ENCODE data around the gene MAP1LC3B. TPM values are rescaled to one million over a fixed set of nuclear protein-coding genes. Genes with fewer than 3 reads are reported as not detected.

The MAP1LC3B gene
- total and polyA plus RNA-seq, 5 experiments from 2014 or later = 58.0 to 117 (median 89.9) TPM

GRCh38 chr16:87431926-87432325 lies 39.8 kb downstream of the MAP1LC3B start:
- no peaks in the 10 kb centered on the region for H3K27me3 Mint-ChIP-seq
- DNase-seq (no peak), ATAC-seq (no peak)
- H3K9me3 Mint-ChIP-seq = no peaks in the 10 kb centered on the region
- POLR2A ChIA-PET = interaction anchor here (0.7 kb wide), 1 partner anchor 12 kb away, joined by 6 read pairs; no protein-coding TSS in a partner anchor
- H3K4me3 Mint-ChIP-seq = no peak overlapping the region
- H3K36me3 Mint-ChIP-seq = peaks cover 0 to 62% (median 12%) of the 10 kb centered on the region in 3 donors
- H3K4me1 Mint-ChIP-seq = peaks cover 8 to 24% (median 21%) of the 10 kb centered on the region in 4 donors
- H3K27ac Mint-ChIP-seq = no peak overlapping the region

- POLR2A ChIA-PET = no interaction called here
- peaks cover 10 to 25% (median 22%) of the 10 kb centered on the region in 4 donors for H3K4me1 Mint-ChIP-seq
- H3K27me3 Mint-ChIP-seq = no peaks in the 10 kb centered on the region
- H3K36me3 Mint-ChIP-seq = peaks cover 0 to 57% (median 12%) of the 10 kb centered on the region in 3 donors
- H3K9me3 Mint-ChIP-seq = no peaks in the 10 kb centered on the region
- ATAC-seq = no peak
- H3K4me3 Mint-ChIP-seq = no peak overlapping the region
- no peak for DNase-seq
- H3K27ac Mint-ChIP-seq = peak overlapping the region in 1 of 10 donors; percentile 43
Measured at GRCh38 chr16:87432330-87432915, 40.3 kb downstream of the MAP1LC3B start.

GRCh38 chr16:87434146-87434667 lies 42.1 kb downstream of the MAP1LC3B start:
- no peak overlapping the region for H3K4me3 Mint-ChIP-seq
- H3K36me3 Mint-ChIP-seq = peaks cover 0 to 41% (median 11%) of the 10 kb centered on the region in 3 donors
- ATAC-seq = no peak
- no peaks in the 10 kb centered on the region for H3K27me3 Mint-ChIP-seq
- H3K4me1 Mint-ChIP-seq = peaks cover 10 to 34% (median 23%) of the 10 kb centered on the region in 4 donors
- H3K27ac Mint-ChIP-seq = no peak overlapping the region
- DNase-seq = no peak
- POLR2A ChIA-PET = no interaction called here
- H3K9me3 Mint-ChIP-seq = no peaks in the 10 kb centered on the region

GRCh38 chr16:87435372-87436224 lies 43.5 kb downstream of the MAP1LC3B start:
- H3K36me3 Mint-ChIP-seq = peaks cover 0 to 35% (median 6%) of the 10 kb centered on the region in 3 donors
- POLR2A ChIA-PET = interaction anchor here (0.6 kb wide), 1 partner anchor 56 kb away, joined by 4 read pairs; no protein-coding TSS in a partner anchor
- no peaks in the 10 kb centered on the region for H3K9me3 Mint-ChIP-seq
- peak overlapping the region in 4 of 10 donors; percentile 6 to 85 (median 30) for H3K27ac Mint-ChIP-seq
- H3K4me3 Mint-ChIP-seq = peak overlapping the region in 9 of 10 donors; percentile 24 to 68 (median 54)
- H3K27me3 Mint-ChIP-seq = no peaks in the 10 kb centered on the region
- DNase-seq = peak in 2 of 10 donors; percentile 22 to 31
- H3K4me1 Mint-ChIP-seq = peaks cover 10 to 36% (median 23%) of the 10 kb centered on the region in 4 donors
- peak; percentile 57 to 83 for ATAC-seq

DNA sequence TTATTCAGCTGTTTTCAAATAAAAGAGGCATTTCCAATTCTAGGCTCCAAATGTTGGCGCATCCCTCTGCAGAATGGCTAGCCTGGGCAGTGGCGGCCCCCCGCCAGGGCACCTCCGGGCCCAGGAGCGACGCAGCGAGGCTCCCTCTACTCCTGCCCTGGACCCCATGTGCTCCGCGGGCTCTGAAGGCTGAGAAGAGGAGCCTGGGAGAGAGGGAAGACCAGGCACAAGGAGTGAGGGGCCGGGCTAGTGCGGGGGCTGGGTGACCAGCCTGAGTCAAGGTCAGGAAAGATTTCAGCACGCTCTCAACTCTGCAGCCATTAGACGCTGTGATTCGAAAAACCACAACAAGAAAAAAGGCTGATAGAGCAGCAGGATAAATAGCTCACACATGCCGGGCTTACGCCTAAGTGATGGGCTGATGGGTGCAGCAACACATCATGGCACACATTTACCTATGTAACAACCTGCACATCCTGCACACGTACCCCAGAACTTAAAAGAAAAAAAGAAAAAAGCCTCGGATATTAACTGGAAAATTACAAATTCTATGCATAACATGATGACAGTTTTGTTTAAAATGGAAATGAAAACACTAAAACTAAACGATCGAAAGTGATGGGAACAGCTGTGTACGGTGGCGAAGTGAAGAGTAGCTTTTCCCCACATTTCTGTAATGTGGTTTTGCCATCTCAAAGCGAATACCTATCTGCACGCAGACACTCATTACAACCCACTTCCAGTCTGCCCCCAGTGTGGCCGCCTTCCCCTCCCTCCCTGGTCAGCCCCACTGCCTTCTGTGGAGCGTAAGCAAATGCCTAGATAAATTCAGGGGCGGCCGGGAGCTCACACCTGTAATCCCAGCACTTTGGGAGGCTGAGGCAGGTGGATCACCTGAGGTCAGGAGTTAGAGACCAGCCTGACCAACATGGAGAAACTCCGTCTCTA lies 44.4 kb downstream of the MAP1LC3B start:
- H3K9me3 Mint-ChIP-seq = no peaks in the 10 kb centered on the region
- peaks cover 0 to 37% (median 4%) of the 10 kb centered on the region in 3 donors for H3K36me3 Mint-ChIP-seq
- peak; percentile 47 to 63 for ATAC-seq
- POLR2A ChIA-PET = interaction anchor here (0.6 kb wide), 1 partner anchor 57 kb away, joined by 4 read pairs; no protein-coding TSS in a partner anchor
- DNase-seq = peak in 2 of 10 donors; percentile 24 to 31
- no peaks in the 10 kb centered on the region for H3K27me3 Mint-ChIP-seq
- H3K4me3 Mint-ChIP-seq = peak overlapping the region in 9 of 10 donors; percentile 26 to 68 (median 65)
- H3K27ac Mint-ChIP-seq = peak overlapping the region in 5 of 10 donors; percentile 7 to 80 (median 32)
- H3K4me1 Mint-ChIP-seq = peaks cover 10 to 36% (median 23%) of the 10 kb centered on the region in 4 donors

DNA sequence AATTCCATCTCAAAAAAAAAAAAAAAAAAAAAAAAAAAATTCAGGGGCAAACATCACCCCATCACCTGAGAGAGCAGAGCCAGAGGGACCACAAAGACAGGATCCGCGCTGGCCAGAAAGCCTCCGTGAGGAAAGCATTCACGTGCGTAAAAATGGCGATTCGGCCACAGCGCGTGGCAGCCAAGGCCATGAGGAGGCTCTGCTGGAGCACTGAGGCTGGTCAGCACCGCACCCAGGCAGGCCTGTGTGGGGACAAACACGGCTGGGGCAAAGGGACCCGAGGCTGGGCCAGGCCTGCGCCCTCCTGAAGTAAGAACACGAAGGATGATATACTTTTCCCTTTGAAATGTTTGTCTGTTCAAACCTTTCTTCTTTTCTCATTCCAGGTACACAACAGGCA lies 45.2 kb downstream of the MAP1LC3B start:
- ATAC-seq (no peak), DNase-seq (no peak)
- POLR2A ChIA-PET = no interaction called here
- Mint-ChIP-seq H3K36me3 (peaks cover 0 to 37% (median 2%) of the 10 kb centered on the region in 3 donors), H3K4me3 (no peak overlapping the region), H3K9me3 (no peaks in the 10 kb centered on the region), H3K27me3 (no peaks in the 10 kb centered on the region), H3K4me1 (peaks cover 10 to 36% (median 23%) of the 10 kb centered on the region in 4 donors), H3K27ac (peak overlapping the region in 1 of 10 donors; percentile 29)

DNA sequence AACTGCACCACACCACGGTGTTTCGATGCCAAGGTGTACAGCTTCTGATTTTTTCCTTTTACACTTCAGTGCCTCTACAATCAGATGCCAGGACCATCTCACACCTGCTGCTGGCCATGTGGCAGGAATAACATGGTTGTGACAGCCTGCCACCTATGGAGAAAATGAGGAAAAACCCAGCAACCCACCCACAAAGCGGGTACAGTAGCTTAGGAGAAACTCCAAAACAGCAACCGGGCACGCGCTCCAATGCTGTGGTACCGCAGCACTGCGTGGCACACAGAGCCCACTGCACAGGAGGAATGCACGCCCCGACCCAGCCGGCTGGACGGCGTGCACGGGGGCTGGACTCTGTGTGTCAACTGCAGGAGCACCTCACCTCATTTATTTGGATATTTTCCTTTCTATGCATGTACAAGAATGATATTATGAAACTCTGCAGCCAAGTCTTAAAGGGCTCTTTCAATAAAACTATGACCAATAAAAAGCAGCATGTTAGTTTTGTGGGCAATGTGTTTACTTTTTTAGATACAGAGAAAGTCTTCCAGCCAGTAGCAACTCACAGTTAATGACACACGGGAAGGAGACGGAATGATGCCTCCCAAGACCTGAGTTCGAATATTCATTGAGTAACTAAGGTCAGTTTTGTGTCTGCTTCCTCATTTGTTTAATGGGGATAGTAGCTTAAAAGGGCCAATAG lies 45.9 kb downstream of the MAP1LC3B start:
- Mint-ChIP-seq H3K27ac (peak overlapping the region in 1 of 10 donors; percentile 24), H3K9me3 (no peaks in the 10 kb centered on the region), H3K27me3 (no peaks in the 10 kb centered on the region), H3K36me3 (peaks cover 0 to 37% (median 1%) of the 10 kb centered on the region in 3 donors), H3K4me3 (no peak overlapping the region), H3K4me1 (peaks cover 9 to 35% (median 23%) of the 10 kb centered on the region in 4 donors)
- DNase-seq = no peak
- POLR2A ChIA-PET = no interaction called here
- no peak for ATAC-seq

DNA sequence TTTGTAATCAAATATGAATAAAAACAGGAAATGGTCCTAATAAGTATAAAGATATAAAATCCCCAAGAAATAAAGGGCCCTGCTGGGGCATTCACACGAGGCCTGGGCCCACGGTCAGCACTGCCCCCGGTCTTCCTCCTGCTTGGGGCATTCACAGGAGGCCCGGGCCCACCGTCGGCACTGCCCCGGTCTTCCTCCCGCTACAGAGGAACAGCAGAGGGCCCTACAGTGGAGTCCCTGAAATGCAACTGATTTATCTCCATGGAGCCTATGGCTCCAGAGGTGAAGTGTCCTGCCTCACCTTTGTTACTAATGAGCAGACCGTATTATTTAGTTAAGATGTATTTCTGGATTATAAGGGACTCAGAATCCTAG lies 46.5 kb downstream of the MAP1LC3B start:
- POLR2A ChIA-PET = no interaction called here
- Mint-ChIP-seq H3K9me3 (no peaks in the 10 kb centered on the region), H3K4me1 (peaks cover 8 to 31% (median 23%) of the 10 kb centered on the region in 4 donors), H3K27ac (no peak overlapping the region), H3K4me3 (no peak overlapping the region), H3K36me3 (peaks cover 0 to 38% (median 0%) of the 10 kb centered on the region in 3 donors), H3K27me3 (no peaks in the 10 kb centered on the region)
- ATAC-seq = no peak
- DNase-seq = no peak

- Mint-ChIP-seq H3K27me3 (no peaks in the 10 kb centered on the region), H3K4me3 (no peak overlapping the region), H3K4me1 (peaks cover 8 to 31% (median 23%) of the 10 kb centered on the region in 4 donors), H3K9me3 (no peaks in the 10 kb centered on the region), H3K36me3 (peaks cover 6 to 47% (median 8%) of the 10 kb centered on the region in 3 donors), H3K27ac (no peak overlapping the region)
- POLR2A ChIA-PET = no interaction called here
- DNase-seq = no peak
- no peak for ATAC-seq
Measured at GRCh38 chr16:87439926-87440325, 47.8 kb downstream of the MAP1LC3B start.

GRCh38 chr16:87441886-87442580 lies 49.9 kb downstream of the MAP1LC3B start:
- POLR2A ChIA-PET = no interaction called here
- Mint-ChIP-seq H3K27me3 (no peaks in the 10 kb centered on the region), H3K9me3 (no peaks in the 10 kb centered on the region), H3K4me1 (peaks cover under 1 to 11% (median 2%) of the 10 kb centered on the region in 4 donors), H3K4me3 (no peak overlapping the region), H3K36me3 (peaks cover 9 to 64% (median 20%) of the 10 kb centered on the region in 3 donors), H3K27ac (no peak overlapping the region)
- no peak for DNase-seq
- ATAC-seq = no peak

DNA sequence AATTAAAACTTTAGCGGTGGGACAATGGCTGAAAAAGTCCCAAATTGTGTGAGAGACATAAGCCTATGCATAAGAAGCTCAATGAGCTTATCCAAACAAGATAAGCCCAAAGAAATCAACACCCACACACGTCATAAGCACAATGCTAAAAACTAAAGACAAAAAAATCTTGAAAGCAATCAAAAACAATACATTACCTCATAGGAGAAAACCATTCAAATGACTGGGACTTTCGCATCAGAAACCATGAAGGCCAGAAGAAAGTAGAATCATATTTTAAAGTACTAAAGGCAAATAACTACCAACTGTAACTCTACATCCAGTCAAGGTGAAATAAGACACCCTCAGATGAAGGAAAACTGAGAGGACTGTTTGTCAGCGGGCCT lies 50.4 kb downstream of the MAP1LC3B start:
- Mint-ChIP-seq H3K9me3 (no peaks in the 10 kb centered on the region), H3K4me1 (peaks cover 0 to 10% (median under 1%) of the 10 kb centered on the region in 4 donors), H3K36me3 (peaks cover 10 to 70% (median 21%) of the 10 kb centered on the region in 3 donors), H3K4me3 (no peak overlapping the region), H3K27ac (peak overlapping the region in 3 of 10 donors; percentile 0 to 40 (median 19)), H3K27me3 (no peaks in the 10 kb centered on the region)
- no peak for ATAC-seq
- POLR2A ChIA-PET = no interaction called here
- no peak for DNase-seq
